D721Med (cell line): ENCODE results near the gene HIVEP1.

ENCODE experiments used
- DNase-seq: peaks from one replicate; pipeline ENCODE4 v3.0.0; 2011; ENCODE audit warnings: low spot score; ENCODE audit not compliant: insufficient read length
- FAIRE-seq: peaks from 2 replicates; lab custom pipeline; 2011; peaks lifted over from hg19 to GRCh38; lab: Jason Lieb, UNC
- CTCF ChIP-seq: IDR thresholded peaks from 2 replicates; pipeline ENCODE4 v1.5.1; 2012; ENCODE audit warnings: mild to moderate bottlenecking, control low read depth; ENCODE audit not compliant: insufficient read depth; ENCODE audit errors: missing control alignments

Gene HIVEP1

GRCh38 chr6:12137480-12137879, 125.4 kb downstream of the HIVEP1 start:
- TF ChIP-seq CTCF, result no peak
- FAIRE-seq, result no peak
- DNase-seq, result no peak

- no peak for TF ChIP-seq CTCF
- no peak for FAIRE-seq
- DNase-seq, result no peak
Observed at GRCh38 chr6:12138381-12138780, 126.3 kb downstream of the HIVEP1 start.

- FAIRE-seq (no peak), DNase-seq (no peak)
- TF ChIP-seq CTCF, result no peak
Observed at GRCh38 chr6:12138936-12139335, 126.8 kb downstream of the HIVEP1 start.

GRCh38 chr6:12147557-12148316, 135.6 kb downstream of the HIVEP1 start:
- no peak for TF ChIP-seq CTCF
- no peak for DNase-seq
- no peak for FAIRE-seq

- no peak for DNase-seq
- no peak for TF ChIP-seq CTCF
Observed at GRCh38 chr6:12148317-12148801, 136.2 kb downstream of the HIVEP1 start.

GRCh38 chr6:12148841-12149240, 136.7 kb downstream of the HIVEP1 start:
- TF ChIP-seq CTCF, result no peak
- FAIRE-seq, result no peak
- DNase-seq, result no peak

More at GRCh38 chr6:12148317-12148801, 136.2 kb downstream of the HIVEP1 start:
- FAIRE-seq, result no peak

GRCh38 chr6:12149944-12150510, 137.9 kb downstream of the HIVEP1 start:
- DNase-seq (no peak), FAIRE-seq (no peak)
- no peak for TF ChIP-seq CTCF
